GM12874 (cell line): ENCODE data around the gene SCRT2.

Experiments
- TF ChIP-seq, protein P1 (sequence below): IDR thresholded peaks from 2 replicates; pipeline ENCODE4 v1.5.1; 2011; ENCODE audit warnings: low read depth, mild to moderate bottlenecking, control low read depth, low read length, moderate library complexity; ENCODE audit not compliant: insufficient read depth

The SCRT2 gene

DNA sequence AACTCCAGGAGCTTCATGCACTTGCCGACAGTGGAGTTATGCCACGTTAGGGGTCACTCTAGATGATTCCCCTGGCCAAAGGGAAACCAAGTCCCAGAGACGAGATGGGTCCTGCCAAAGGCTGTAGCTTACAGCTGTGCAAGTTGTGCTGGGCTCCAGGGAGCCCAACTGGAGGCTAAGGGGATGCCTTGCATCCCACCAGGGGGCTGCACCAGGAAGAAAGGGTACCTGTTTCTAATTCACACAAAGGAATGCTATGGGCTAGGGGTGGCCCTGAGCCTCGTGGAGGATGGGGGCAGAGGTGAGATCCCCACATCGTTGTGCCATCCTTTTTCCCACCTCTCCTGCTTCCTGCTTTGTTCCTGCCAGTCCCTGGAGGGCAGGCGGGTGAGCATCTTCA, 23.7 kb upstream of the SCRT2 start:
- TF ChIP-seq, protein P1, sequence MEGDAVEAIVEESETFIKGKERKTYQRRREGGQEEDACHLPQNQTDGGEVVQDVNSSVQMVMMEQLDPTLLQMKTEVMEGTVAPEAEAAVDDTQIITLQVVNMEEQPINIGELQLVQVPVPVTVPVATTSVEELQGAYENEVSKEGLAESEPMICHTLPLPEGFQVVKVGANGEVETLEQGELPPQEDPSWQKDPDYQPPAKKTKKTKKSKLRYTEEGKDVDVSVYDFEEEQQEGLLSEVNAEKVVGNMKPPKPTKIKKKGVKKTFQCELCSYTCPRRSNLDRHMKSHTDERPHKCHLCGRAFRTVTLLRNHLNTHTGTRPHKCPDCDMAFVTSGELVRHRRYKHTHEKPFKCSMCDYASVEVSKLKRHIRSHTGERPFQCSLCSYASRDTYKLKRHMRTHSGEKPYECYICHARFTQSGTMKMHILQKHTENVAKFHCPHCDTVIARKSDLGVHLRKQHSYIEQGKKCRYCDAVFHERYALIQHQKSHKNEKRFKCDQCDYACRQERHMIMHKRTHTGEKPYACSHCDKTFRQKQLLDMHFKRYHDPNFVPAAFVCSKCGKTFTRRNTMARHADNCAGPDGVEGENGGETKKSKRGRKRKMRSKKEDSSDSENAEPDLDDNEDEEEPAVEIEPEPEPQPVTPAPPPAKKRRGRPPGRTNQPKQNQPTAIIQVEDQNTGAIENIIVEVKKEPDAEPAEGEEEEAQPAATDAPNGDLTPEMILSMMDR = no peak

DNA sequence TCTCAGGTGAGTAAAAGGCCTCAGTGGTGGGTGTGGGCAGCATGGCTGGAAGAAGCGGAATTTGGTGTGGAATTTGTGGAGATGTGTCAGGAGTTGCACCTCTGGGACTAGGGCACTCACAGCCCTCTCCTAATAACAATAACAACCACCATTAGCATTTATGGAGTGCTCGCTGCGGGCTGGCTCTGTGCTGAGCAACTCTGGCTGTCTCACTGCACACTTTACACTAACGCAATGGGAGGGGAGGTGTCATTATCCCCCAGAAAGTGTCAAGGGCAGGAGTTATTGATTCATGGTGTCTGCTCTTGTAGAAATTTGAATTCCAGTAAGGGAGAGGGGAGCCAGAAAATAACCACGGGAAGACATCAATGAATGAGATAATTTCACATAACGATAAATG, 22.7 kb upstream of the SCRT2 start:
- TF ChIP-seq, protein P1 = no peak

DNA sequence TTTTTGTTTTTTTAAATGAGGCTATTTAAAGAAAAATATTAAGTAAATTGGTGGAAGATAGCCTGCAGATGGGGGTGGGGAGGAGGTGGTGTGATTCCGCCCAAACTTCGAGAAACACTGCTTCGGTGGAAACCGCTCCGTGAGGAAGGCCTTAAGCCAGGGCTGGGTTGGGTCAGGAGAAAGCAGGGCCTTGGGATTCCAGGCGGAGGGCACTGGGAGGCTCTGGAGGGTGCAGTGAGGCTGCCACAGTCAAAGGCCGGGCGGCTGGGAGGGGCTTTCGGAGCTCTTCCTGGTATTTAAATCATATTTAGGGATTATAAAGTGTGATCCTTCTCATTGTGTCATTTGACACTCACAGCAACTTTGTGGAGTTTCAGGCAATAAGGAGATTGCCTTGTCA, 22.2 kb upstream of the SCRT2 start:
- TF ChIP-seq, protein P1 = no peak

DNA sequence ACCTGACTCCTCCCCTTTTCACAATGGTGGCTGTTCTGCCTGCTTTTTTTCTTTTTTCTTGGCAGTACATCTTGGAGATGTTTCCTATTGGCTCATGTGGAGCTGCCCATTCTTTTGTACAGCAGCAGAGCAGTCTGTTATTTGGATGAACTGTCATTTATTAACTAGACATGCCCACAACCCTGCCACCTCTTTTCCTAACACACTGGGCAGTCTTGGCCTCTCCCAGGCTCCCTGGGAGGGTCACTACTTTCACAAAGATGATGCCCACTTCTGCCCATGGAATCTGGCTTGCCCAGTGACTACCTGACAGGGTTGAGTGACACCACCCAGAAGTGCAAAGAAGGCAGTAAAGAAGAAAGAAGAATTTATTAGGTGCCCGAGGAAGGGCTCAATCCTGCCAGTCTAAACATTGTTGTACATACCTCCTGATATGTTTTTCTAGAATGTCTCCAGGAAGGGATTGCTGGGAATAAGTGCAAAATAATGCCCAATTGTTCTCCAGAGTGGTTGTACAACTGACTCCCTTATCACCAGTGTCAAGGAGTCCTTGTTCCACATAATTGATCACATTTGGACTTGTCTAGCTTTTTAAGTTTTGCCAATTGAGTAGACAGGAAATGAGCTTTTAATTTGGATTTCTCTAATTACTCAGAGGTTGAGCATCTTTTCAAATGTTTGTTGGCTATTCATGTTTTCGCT, 19.7 kb upstream of the SCRT2 start:
- TF ChIP-seq, protein P1 = no peak

DNA sequence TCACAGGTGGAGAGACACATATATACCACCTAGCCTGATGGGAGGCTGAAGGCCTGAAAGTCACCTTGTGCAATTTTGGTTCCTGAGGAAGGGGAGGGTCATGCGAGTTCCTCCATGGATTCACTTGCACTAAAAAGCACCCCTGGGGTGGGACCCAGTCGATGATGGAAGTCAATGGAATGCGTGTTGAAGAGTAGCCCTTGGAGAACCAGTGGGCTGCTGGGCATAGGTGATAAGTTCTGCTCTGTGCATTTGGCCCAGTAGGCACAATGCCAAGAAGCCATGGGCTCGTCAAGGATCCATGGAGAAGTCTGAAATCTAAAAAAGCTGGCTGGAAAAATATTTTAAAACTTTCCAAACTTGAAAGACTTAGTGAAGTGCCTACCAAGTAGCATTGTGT, 18.9 kb upstream of the SCRT2 start:
- TF ChIP-seq, protein P1 = no peak

DNA sequence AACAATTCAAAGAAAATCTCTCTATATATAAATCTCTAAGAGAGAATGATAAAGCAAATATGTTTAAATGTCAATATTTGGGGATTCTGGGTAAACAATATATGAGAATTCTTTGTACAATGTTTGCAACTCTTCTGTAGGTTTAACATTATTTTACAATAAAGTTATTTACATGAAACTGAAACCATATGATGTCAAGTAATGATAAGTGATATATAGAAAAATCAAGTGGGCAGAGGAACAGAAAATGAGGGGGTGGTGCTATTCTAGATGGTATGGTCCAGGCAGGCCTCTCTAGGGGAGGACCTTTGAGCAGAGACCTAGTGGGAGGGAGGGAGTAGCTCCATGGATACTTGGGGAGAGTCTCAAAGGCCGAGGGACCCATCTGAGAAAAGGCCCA, 16.4 kb upstream of the SCRT2 start:
- TF ChIP-seq, protein P1 = no peak

DNA sequence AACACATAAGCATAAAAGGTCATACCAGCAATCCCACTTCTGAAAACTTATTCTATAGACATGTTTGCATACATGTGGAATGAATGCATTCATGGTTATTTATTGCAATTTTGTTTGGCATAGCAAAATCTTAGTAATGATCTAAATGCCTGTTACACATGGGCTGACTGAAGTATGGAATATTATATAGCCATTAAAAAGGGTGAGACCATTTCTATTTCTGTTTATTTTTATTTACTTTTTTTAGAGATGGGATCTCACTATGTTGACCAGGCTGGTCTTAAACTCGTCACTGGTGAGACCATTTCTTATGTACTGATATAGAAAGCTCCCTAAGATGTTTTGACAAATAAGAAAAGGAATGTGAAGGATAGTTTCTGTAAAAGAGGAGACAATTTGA, 14.3 kb upstream of the SCRT2 start:
- TF ChIP-seq, protein P1 = no peak
